H9 (cell line): ENCODE measurements around the gene EPC1. TPM values are rescaled to one million over a fixed set of nuclear protein-coding genes. Genes with fewer than 3 reads are reported as not detected.

Experiments
- DNase-seq: peaks from one replicate; pipeline ENCODE4 v3.0.0-alpha.2; 2017
- H2AFZ ChIP-seq: one replicate; pipeline ENCODE4 v1.6.1; 2013; ENCODE audit warnings: mild to moderate bottlenecking, low read length, control low read depth, moderate library complexity
- H2AK5ac ChIP-seq: 2 replicates; pipeline ENCODE4 v1.6.1; 2013; ENCODE audit warnings: low read length, control low read depth, mixed read lengths; ENCODE audit not compliant: insufficient read length
- H2BK120ac ChIP-seq: one replicate; pipeline ENCODE4 v1.6.1; 2013; ENCODE audit warnings: low read depth, mild to moderate bottlenecking, low read length, control low read depth, inconsistent platforms; ENCODE audit not compliant: poor library complexity, severe bottlenecking
- H2BK12ac ChIP-seq: 2 replicates; pipeline ENCODE4 v1.6.1; 2013; ENCODE audit warnings: low read length, control low read depth, mixed read lengths, low read depth; ENCODE audit not compliant: insufficient read length
- H2BK15ac ChIP-seq: 2 replicates; pipeline ENCODE4 v1.6.1; 2013; ENCODE audit warnings: low read depth, low read length, control low read depth
- H2BK20ac ChIP-seq: one replicate; pipeline ENCODE4 v1.6.1; 2013; ENCODE audit warnings: low read depth, mild to moderate bottlenecking, low read length, control low read depth, inconsistent platforms; ENCODE audit not compliant: poor library complexity, severe bottlenecking
- H2BK5ac ChIP-seq: 2 replicates; pipeline ENCODE4 v1.6.1; 2013; ENCODE audit warnings: low read length, control low read depth, mixed read lengths; ENCODE audit not compliant: insufficient read length
- H3K14ac ChIP-seq: 2 replicates; pipeline ENCODE4 v1.6.1; 2013; ENCODE audit warnings: low read length, control low read depth; ENCODE audit not compliant: insufficient read depth
- H3K18ac ChIP-seq: 2 replicates; pipeline ENCODE4 v1.6.1; 2013; ENCODE audit warnings: low read depth, mild to moderate bottlenecking, mixed read lengths, low read length, control low read depth; ENCODE audit not compliant: insufficient read length
- H3K23ac ChIP-seq: 2 replicates; pipeline ENCODE4 v1.6.1; 2013; ENCODE audit warnings: low read length, control low read depth, mixed read lengths, low read depth; ENCODE audit not compliant: insufficient read length
- H3K23me2 ChIP-seq: 2 replicates; pipeline ENCODE4 v1.6.1; 2013; ENCODE audit warnings: low read depth, mild to moderate bottlenecking, mixed read lengths, low read length, control low read depth; ENCODE audit not compliant: insufficient read length, poor library complexity, severe bottlenecking
- H3K27ac ChIP-seq: 2 replicates; pipeline ENCODE4 v1.5.1; 2013; ENCODE audit warnings: low read length, control low read depth, mixed read lengths, low read depth; ENCODE audit not compliant: insufficient read length
- H3K27me3 ChIP-seq: 2 replicates; pipeline ENCODE4 v1.6.1; 2013; ENCODE audit warnings: low read length, control low read depth, inconsistent platforms; ENCODE audit not compliant: insufficient read depth
- H3K4ac ChIP-seq: 2 replicates; pipeline ENCODE4 v1.6.1; 2013; ENCODE audit warnings: low read depth, mild to moderate bottlenecking, control low read depth, inconsistent platforms, low read length, moderate library complexity
- H3K4me1 ChIP-seq: 2 replicates; pipeline ENCODE4 v1.6.1; 2013; ENCODE audit warnings: low read length, control low read depth, inconsistent platforms; ENCODE audit not compliant: insufficient read depth
- H3K4me2 ChIP-seq: 2 replicates; pipeline ENCODE4 v1.6.1; 2013; ENCODE audit warnings: low read length, control low read depth, mixed read lengths; ENCODE audit not compliant: insufficient read length, insufficient read depth
- H3K56ac ChIP-seq: 2 replicates; pipeline ENCODE4 v1.6.1; 2013; ENCODE audit warnings: low read depth, mild to moderate bottlenecking, mixed read lengths, low read length, control low read depth; ENCODE audit not compliant: insufficient read length
- H3K79me1 ChIP-seq: 2 replicates; pipeline ENCODE4 v1.6.1; 2013; ENCODE audit warnings: low read depth, mild to moderate bottlenecking, moderate library complexity, low read length, control low read depth, inconsistent platforms; ENCODE audit not compliant: insufficient read depth, poor library complexity, severe bottlenecking
- H3K79me2 ChIP-seq: 2 replicates; pipeline ENCODE4 v1.6.1; 2013; ENCODE audit warnings: low read length, control low read depth, inconsistent platforms; ENCODE audit not compliant: insufficient read depth
- H3K9ac ChIP-seq: 2 replicates; pipeline ENCODE4 v1.6.1; 2013; ENCODE audit warnings: low read length, control low read depth, mixed read lengths; ENCODE audit not compliant: insufficient read length; ENCODE audit errors: extremely low read depth
- H3K9me3 ChIP-seq: one replicate; pipeline ENCODE4 v1.6.1; 2013; ENCODE audit warnings: low read depth, low read length, inconsistent platforms; ENCODE audit not compliant: control insufficient read depth
- H3T11ph ChIP-seq: one replicate; pipeline ENCODE4 v1.6.1; 2013; ENCODE audit warnings: mild to moderate bottlenecking, low read length, control low read depth, inconsistent platforms
- H4K20me1 ChIP-seq: one replicate; pipeline ENCODE4 v1.6.1; 2013; ENCODE audit not compliant: control insufficient read depth, insufficient read length, insufficient read depth
- H4K5ac ChIP-seq: 2 replicates; pipeline ENCODE4 v1.6.1; 2013; ENCODE audit warnings: low read depth, mild to moderate bottlenecking, mixed read lengths, low read length, control low read depth; ENCODE audit not compliant: insufficient read length
- H4K8ac ChIP-seq: replicated peaks from 2 replicates; pipeline ENCODE4 v1.6.1; 2013; ENCODE audit warnings: low read length, control low read depth, mixed read lengths, low read depth; ENCODE audit not compliant: insufficient read length
- H4K91ac ChIP-seq: 2 replicates; pipeline ENCODE4 v1.6.1; 2013; ENCODE audit warnings: low read depth, mild to moderate bottlenecking, moderate library complexity, mixed read lengths, low read length, control low read depth; ENCODE audit not compliant: insufficient read length
- H3K27ac Mint-ChIP-seq, 3 experiments: 2 replicates in 2 of 3; 3 replicates in 1 of 3; pipeline ENCODE4 v1.8.0; 2020 to 2021; ENCODE audit warnings: mixed read lengths in 3 of 3, mild to moderate bottlenecking in 1 of 3, moderate library complexity in 1 of 3
- H3K27me3 Mint-ChIP-seq: 2 replicates; pipeline ENCODE4 v1.8.0; 2021; ENCODE audit warnings: low read depth, mild to moderate bottlenecking, moderate library complexity, mixed read lengths
- H3K36me3 Mint-ChIP-seq, 3 experiments: 2 replicates in 2 of 3; 3 replicates in 1 of 3; pipeline ENCODE4 v1.8.0; 2020 to 2021; ENCODE audit warnings: low read depth in 3 of 3, mixed read lengths in 3 of 3; ENCODE audit not compliant: insufficient read depth in 1 of 3
- H3K4me1 Mint-ChIP-seq, 2 experiments: 2 replicates each; pipeline ENCODE4 v1.8.0; 2020; ENCODE audit warnings: mixed read lengths in 2 of 2
- H3K4me3 Mint-ChIP-seq, 2 experiments: 2 replicates in 1 of 2; 3 replicates in 1 of 2; pipeline ENCODE4 v1.8.0; 2020 to 2021; ENCODE audit warnings: mild to moderate bottlenecking in 2 of 2, mixed read lengths in 2 of 2, moderate library complexity in 1 of 2
- H3K9me3 Mint-ChIP-seq, 2 experiments: 2 replicates in 1 of 2; 3 replicates in 1 of 2; pipeline ENCODE4 v1.8.0; 2020; ENCODE audit warnings: mild to moderate bottlenecking in 2 of 2, mixed read lengths in 2 of 2, moderate library complexity in 1 of 2
- CTCF ChIP-seq: fragments of 200-600 bp; sonication (generic); conservative IDR thresholded peaks from 3 replicates; pipeline ENCODE4 v1.8.0; 2021; ENCODE audit warnings: antibody characterized with exemption, mild to moderate bottlenecking
- WGBS: extraction: QIAGEN DNeasy Blood & Tissue Kit; methylation state at CpG from one replicate; pipeline ENCODE4 v1.1.7; 2013; ENCODE audit warnings: missing lambda C conversion rate, low lambda C conversion rate, mixed read lengths; ENCODE audit not compliant: insufficient read length; ENCODE audit errors: extremely low coverage; 5-methylcytosine and 5-hydroxymethylcytosine counted together
- total RNA-seq: library from RNA; stranded (reverse); gene quantifications from 2 replicates; pipeline ENCODE4 v1.2.1, GENCODE V29; 2021

Gene EPC1
- total RNA-seq, 1 experiment from 2014 or later, result 32.5 TPM

- Histone ChIP-seq H2BK120ac (no peak overlapping the region), H3K4ac (no peak overlapping the region), H3K56ac (no peak overlapping the region), H4K91ac (no peak overlapping the region), H2AK5ac (no peak overlapping the region), H3K23me2 (no peaks in the 10 kb centered on the region), H4K20me1 (no peaks in the 10 kb centered on the region), H3K14ac (no peak overlapping the region), H2BK12ac (no peak overlapping the region), H2BK5ac (no peak overlapping the region), H3K9me3 (no peaks in the 10 kb centered on the region), H3K4me1 (no peaks in the 10 kb centered on the region; the same call in 1 of the 2 replicates), H3K79me2 (no peaks in the 10 kb centered on the region), H3T11ph (no peak overlapping the region), H3K9ac (no peak overlapping the region), H3K27me3 (no peaks in the 10 kb centered on the region), H3K27ac (no peak overlapping the region), H3K4me2 (no peak overlapping the region), H4K8ac (no peak overlapping the region), H4K5ac (no peak overlapping the region), H3K79me1 (peaks cover 3% of the 10 kb centered on the region), H3K23ac (no peak overlapping the region), H3K18ac (no peak overlapping the region), H2BK15ac (no peak overlapping the region), H2BK20ac (no peak overlapping the region), H2AFZ (no peak overlapping the region)
- WGBS, result no CpG with 5 or more reads among the region's 1 CpG
- Mint-ChIP-seq H3K4me3 (no peak overlapping the region), H3K4me1 (peaks cover 25 to 27% of the 10 kb centered on the region in 2 experiments), H3K9me3 (peaks cover 7 to 8% of the 10 kb centered on the region in 2 experiments; a peak in 3 of 5 replicates), H3K36me3 (peaks cover 6 to 16% (median 13%) of the 10 kb centered on the region in 3 experiments), H3K27me3 (no peaks in the 10 kb centered on the region), H3K27ac (peak overlapping the region in 1 of 3 experiments; percentile 78; a peak in 1 of 7 replicates)
- TF ChIP-seq CTCF, result no peak
- DNase-seq, result no peak
Measured at GRCh38 chr10:32360241-32360640, 13.3 kb upstream of the EPC1 start.
